Motor neuron (in vitro differentiated cells): ENCODE measurements around the gene PTPRU. TPM values are rescaled to one million over a fixed set of nuclear protein-coding genes. Genes with fewer than 3 reads are reported as not detected.
A peak's percentile ranks its signal among the peaks of the same experiment; 100 is the strongest.

Experiments
- ATAC-seq, 8 experiments: fragments of 200-7000 bp; cut with Tn5 transposase; replicated peaks in 6 of 8; 2 replicates each; pipeline ENCODE4 v1.8.0; 2021; ENCODE audit warnings: mild to moderate bottlenecking in 8 of 8, moderate library complexity in 8 of 8
- H3K27ac ChIP-seq, 2 donors: fragments of 250-450 bp; sonication (Bioruptor Pico); 2 replicates each; pipeline ENCODE4 v1.9.0; 2021; ENCODE audit warnings: antibody characterized with exemption in 2 of 2, mild to moderate bottlenecking in 2 of 2, moderate library complexity in 1 of 2
- H3K4me1 ChIP-seq, 2 donors: fragments of 250-450 bp; sonication (Bioruptor Pico); replicated peaks in 1 of 2; 2 replicates each; pipeline ENCODE4 v1.6.1; 2021; ENCODE audit warnings: antibody characterized with exemption in 2 of 2, mild to moderate bottlenecking in 2 of 2, moderate library complexity in 1 of 2
- H3K4me3 ChIP-seq, 5 donors: fragments of 250-450 bp; sonication (Bioruptor Pico); 2 replicates each; pipeline ENCODE4 v1.9.0; 2021; ENCODE audit warnings: antibody characterized with exemption in 5 of 5, mild to moderate bottlenecking in 5 of 5, moderate library complexity in 4 of 5
- WGBS, 10 experiments: fragments of 450-650 bp; shearing (Covaris generic); methylation state at CpG; one replicate each; pipeline ENCODE4 v1.0.0; 2022; 5-methylcytosine and 5-hydroxymethylcytosine counted together
- in situ Hi-C, 9 experiments: fragments of 400-800 bp; cut with MboI; loops; one replicate each; pipeline ENCODE4 v1.15.0; 2021; ENCODE audit warnings: low sequenced_read_pairs in 9 of 9, low pct_unique_long_range_greater_than_20kb in 2 of 9; ENCODE audit not compliant: unreplicated experiment in 9 of 9
- total RNA-seq, 8 experiments: library from RNA; unstranded; fragments of 300-600 nt; gene quantifications; 2 replicates each; pipeline versions ENCODE4 v1.2.3 to v1.2.4, GENCODE V29; 2022

The PTPRU gene
- total RNA-seq, 8 experiments from 2014 or later: 1.2 to 44.8 (median 15.2) TPM

- in situ Hi-C loops: no loop called here
- 0 to 55% (median 41%) methylated on average over 1 to 7 of the region's 10 CpGs; no CpG with 5 or more reads in 6 of the 10 experiments for WGBS, 10 experiments
Measured at GRCh38 chr1:29343908-29344307, 107.6 kb downstream of the PTPRU start.

GRCh38 chr1:29344336-29344735 lies 108.0 kb downstream of the PTPRU start:
- 24 to 100% (median 52%) methylated on average over 1 to 9 of the region's 9 CpGs; no CpG with 5 or more reads in 4 of the 10 experiments for WGBS, 10 experiments
- ATAC-seq: peak in 1 of 8 experiments; percentile 24
- Histone ChIP-seq H3K27ac (no peak overlapping the region), H3K4me1 (peaks cover 0 to 6% of the 10 kb centered on the region in 2 donors), H3K4me3 (no peak overlapping the region)
- in situ Hi-C loops: no loop called here

More at GRCh38 chr1:29343908-29344307, 107.6 kb downstream of the PTPRU start:
- peak in 3 of 8 experiments; percentile 6 to 25 (median 9) for ATAC-seq
- Histone ChIP-seq H3K27ac (no peak overlapping the region), H3K4me3 (no peak overlapping the region), H3K4me1 (peaks cover 0 to 6% of the 10 kb centered on the region in 2 donors)

- H3K4me1 ChIP-seq: peaks cover 0 to 6% of the 10 kb centered on the region in 2 donors
- in situ Hi-C loops: no loop called here
- H3K4me3 ChIP-seq: no peak overlapping the region
- no peak for ATAC-seq
- 100% methylated on average over 1 of the region's 2 CpGs; no CpG with 5 or more reads in 8 of the 10 experiments for WGBS, 10 experiments
- no peak overlapping the region for H3K27ac ChIP-seq
Measured at GRCh38 chr1:29346576-29346975, 110.3 kb downstream of the PTPRU start.

GRCh38 chr1:29349871-29350491 lies 113.7 kb downstream of the PTPRU start:
- in situ Hi-C loops: loop anchor here in 1 of 9 experiments (25.0 kb wide), 1 partner anchor 762 kb away; no protein-coding TSS in a partner anchor
- H3K4me1 ChIP-seq: no peaks in the 10 kb centered on the region
- no peak overlapping the region for H3K27ac ChIP-seq
- no peak for ATAC-seq
- 0 to 100% (median 79%) methylated on average over 1 to 19 of the region's 23 CpGs; no CpG with 5 or more reads in 1 of the 10 experiments for WGBS, 10 experiments
- H3K4me3 ChIP-seq: no peak overlapping the region

- Histone ChIP-seq H3K27ac (no peak overlapping the region), H3K4me3 (no peak overlapping the region), H3K4me1 (no peaks in the 10 kb centered on the region)
- whole genome bisulfite sequencing, 10 experiments: 77 to 100% (median 80%) methylated on average over 1 to 3 of the region's 4 CpGs; no CpG with 5 or more reads in 7 of the 10 experiments
- in situ Hi-C loops: loop anchor here in 1 of 9 experiments (25.0 kb wide), 1 partner anchor 759 kb away; no protein-coding TSS in a partner anchor
- ATAC-seq: no peak
Measured at GRCh38 chr1:29352719-29353420, 116.5 kb downstream of the PTPRU start.

- in situ Hi-C loops: loop anchor here in 1 of 9 experiments (25.0 kb wide), 1 partner anchor 758 kb away; no protein-coding TSS in a partner anchor
- Histone ChIP-seq H3K4me1 (no peaks in the 10 kb centered on the region), H3K27ac (no peak overlapping the region), H3K4me3 (no peak overlapping the region)
- 28 to 91% (median 81%) methylated on average over 1 to 6 of the region's 8 CpGs; no CpG with 5 or more reads in 2 of the 10 experiments for WGBS, 10 experiments
- no peak for ATAC-seq
Measured at GRCh38 chr1:29354511-29355098, 118.3 kb downstream of the PTPRU start.

GRCh38 chr1:29355375-29355774 lies 119.1 kb downstream of the PTPRU start:
- WGBS, 10 experiments: 0 to 89% (median 78%) methylated on average over 1 to 5 of the region's 6 CpGs; no CpG with 5 or more reads in 5 of the 10 experiments
- Histone ChIP-seq H3K4me3 (no peak overlapping the region), H3K4me1 (peaks cover 3 to 6% of the 10 kb centered on the region in 2 donors), H3K27ac (no peak overlapping the region)
- ATAC-seq: peak in 4 of 8 experiments; percentile 77 to 94 (median 82)
- in situ Hi-C loops: loop anchor here in 1 of 9 experiments (25.0 kb wide), 1 partner anchor 757 kb away; no protein-coding TSS in a partner anchor

GRCh38 chr1:29356663-29357062 lies 120.3 kb downstream of the PTPRU start:
- WGBS, 10 experiments: 67 to 100% (median 75%) methylated on average over 1 to 6 of the region's 14 CpGs; no CpG with 5 or more reads in 6 of the 10 experiments
- in situ Hi-C loops: loop anchor here in 1 of 9 experiments (25.0 kb wide), 1 partner anchor 756 kb away; no protein-coding TSS in a partner anchor
- no peak overlapping the region for H3K27ac ChIP-seq
- peak in 1 of 8 experiments; percentile 33 for ATAC-seq
- H3K4me1 ChIP-seq: peaks cover 3 to 6% of the 10 kb centered on the region in 2 donors
- H3K4me3 ChIP-seq: no peak overlapping the region

GRCh38 chr1:29357452-29357851 lies 121.1 kb downstream of the PTPRU start:
- Histone ChIP-seq H3K4me3 (no peak overlapping the region), H3K4me1 (peaks cover 3 to 6% of the 10 kb centered on the region in 2 donors), H3K27ac (no peak overlapping the region)
- ATAC-seq: no peak
- 0 to 100% (median 73%) methylated on average over 1 to 6 of the region's 7 CpGs; no CpG with 5 or more reads in 2 of the 10 experiments for WGBS, 10 experiments
- in situ Hi-C loops: loop anchor here in 1 of 9 experiments (25.0 kb wide), 1 partner anchor 755 kb away; no protein-coding TSS in a partner anchor

- in situ Hi-C loops: loop anchor here in 1 of 9 experiments (25.0 kb wide), 1 partner anchor 754 kb away; no protein-coding TSS in a partner anchor
- no peak overlapping the region for H3K27ac ChIP-seq
- no peak overlapping the region for H3K4me3 ChIP-seq
- peaks cover 3 to 6% of the 10 kb centered on the region in 2 donors for H3K4me1 ChIP-seq
- 59 to 100% (median 93%) methylated on average over 1 to 6 of the region's 6 CpGs; no CpG with 5 or more reads in 4 of the 10 experiments for WGBS, 10 experiments
- ATAC-seq: no peak
Measured at GRCh38 chr1:29358183-29358582, 121.9 kb downstream of the PTPRU start.

GRCh38 chr1:29360768-29361167 lies 124.4 kb downstream of the PTPRU start:
- Histone ChIP-seq H3K27ac (no peak overlapping the region), H3K4me1 (peaks cover 3 to 6% of the 10 kb centered on the region in 2 donors), H3K4me3 (no peak overlapping the region)
- in situ Hi-C loops: loop anchor here in 1 of 9 experiments (25.0 kb wide), 1 partner anchor 752 kb away; no protein-coding TSS in a partner anchor
- WGBS, 10 experiments: 33 to 100% (median 90%) methylated on average over 2 to 3 of the region's 3 CpGs; no CpG with 5 or more reads in 1 of the 10 experiments
- no peak for ATAC-seq

- WGBS, 10 experiments: 0 to 96% (median 67%) methylated on average over 2 to 3 of the region's 6 CpGs; no CpG with 5 or more reads in 3 of the 10 experiments
- Histone ChIP-seq H3K4me1 (peaks cover 3 to 6% of the 10 kb centered on the region in 2 donors), H3K4me3 (no peak overlapping the region), H3K27ac (no peak overlapping the region)
- no peak for ATAC-seq
- in situ Hi-C loops: loop anchor here in 1 of 9 experiments (25.0 kb wide), 1 partner anchor 751 kb away; no protein-coding TSS in a partner anchor
Measured at GRCh38 chr1:29361686-29362085, 125.4 kb downstream of the PTPRU start.
